Measurements from ENCODE around the gene NT5C3A.
"Not testable (repeated sequence)": the region's sequence is repeated elsewhere in the genome, so short reads cannot be mapped to it uniquely, and the experiment has no call there.

Gene NT5C3A

DNA sequence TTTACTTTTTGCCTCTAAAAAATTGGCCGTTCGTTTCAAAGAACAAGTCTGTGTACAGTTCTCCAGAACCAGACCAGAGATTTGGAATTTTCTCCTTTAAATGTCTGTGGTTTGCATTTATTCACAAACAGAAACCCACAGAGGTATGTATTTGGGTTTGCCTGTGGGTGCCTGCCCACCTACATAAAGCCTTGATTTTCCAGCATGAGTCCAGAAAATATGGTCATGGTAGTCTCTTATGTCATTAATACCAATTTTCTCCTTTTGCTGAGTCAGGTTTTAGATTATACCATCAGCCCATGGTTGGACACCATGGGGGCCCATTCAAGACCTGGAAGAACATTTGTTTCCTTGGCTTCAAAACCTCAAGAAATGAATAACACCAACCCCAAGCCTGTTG is 82.7 kb downstream of the NT5C3A start:
- DNase-seq (ENCODE audit: low read depth), result not testable (repeated sequence)

DNA sequence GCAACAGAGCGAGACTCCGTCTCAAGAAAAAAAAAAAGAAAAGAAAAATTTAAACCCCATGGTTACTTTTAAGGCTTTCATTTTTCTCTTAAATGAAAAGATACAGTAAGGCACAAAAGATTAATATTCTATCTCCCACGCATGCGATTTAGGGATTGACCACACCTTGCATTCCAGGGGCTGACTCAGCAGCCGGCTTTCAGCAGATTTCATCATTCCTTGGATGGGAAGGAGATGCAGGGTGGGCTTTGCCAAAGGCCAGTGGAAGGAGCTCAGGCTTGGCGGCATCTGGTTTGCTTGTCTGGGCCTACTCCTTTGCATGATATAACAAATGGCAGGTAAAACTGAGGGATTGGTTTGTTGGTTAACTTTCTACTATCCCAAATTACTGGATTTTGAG is 83.3 kb downstream of the NT5C3A start:
- DNase-seq (ENCODE audit: low read depth), result not testable (repeated sequence)

- not testable (repeated sequence) for DNase-seq (ENCODE audit: low read depth)
These were observed 85.4 kb downstream of the NT5C3A start for GRCh38 chr7:32977159-32977558.

- DNase-seq (ENCODE audit: low read depth), result not testable (repeated sequence)
These were observed 90.6 kb downstream of the NT5C3A start for GRCh38 chr7:32971967-32972366.

- not testable (repeated sequence) for DNase-seq (ENCODE audit: low read depth)
These were observed 95.4 kb downstream of the NT5C3A start for GRCh38 chr7:32967268-32967582.

DNA sequence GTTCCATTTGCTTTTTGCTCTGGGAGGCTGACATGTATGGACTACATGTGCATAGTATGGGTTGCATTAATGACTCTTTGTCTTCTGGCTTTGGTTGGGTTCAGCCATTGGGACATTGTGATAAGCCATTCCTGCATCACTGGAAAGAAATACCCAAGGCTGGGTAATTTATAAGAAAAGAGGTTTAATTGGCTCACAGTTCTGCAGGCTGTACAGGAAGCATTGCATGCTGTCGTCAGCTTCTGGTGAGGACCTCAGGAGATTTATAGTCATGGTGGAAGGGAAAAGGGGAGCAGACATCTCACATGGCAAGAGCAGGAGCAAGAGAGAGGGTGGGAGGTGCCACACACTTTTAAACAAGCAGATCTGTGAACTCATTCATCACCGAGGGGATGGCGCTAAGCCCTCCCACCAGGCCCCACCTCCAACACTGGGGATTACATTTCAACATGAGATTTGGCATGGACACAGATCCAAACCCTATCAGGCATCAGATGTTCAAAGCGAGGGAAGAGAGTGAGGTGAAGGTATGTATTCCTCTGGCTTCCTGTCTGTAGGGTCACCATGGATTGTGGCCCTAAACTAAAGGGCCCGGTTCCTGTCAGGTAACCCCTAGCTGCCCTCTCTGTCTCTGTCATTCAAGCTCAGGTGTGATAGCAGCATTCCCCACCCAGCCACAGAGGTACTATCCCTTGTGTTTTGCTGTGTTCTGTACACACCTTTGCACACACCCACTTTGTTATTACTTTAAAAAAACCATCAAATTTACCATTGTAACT is 95.9 kb downstream of the NT5C3A start:
- not testable (repeated sequence) for DNase-seq (ENCODE audit: low read depth)

DNA sequence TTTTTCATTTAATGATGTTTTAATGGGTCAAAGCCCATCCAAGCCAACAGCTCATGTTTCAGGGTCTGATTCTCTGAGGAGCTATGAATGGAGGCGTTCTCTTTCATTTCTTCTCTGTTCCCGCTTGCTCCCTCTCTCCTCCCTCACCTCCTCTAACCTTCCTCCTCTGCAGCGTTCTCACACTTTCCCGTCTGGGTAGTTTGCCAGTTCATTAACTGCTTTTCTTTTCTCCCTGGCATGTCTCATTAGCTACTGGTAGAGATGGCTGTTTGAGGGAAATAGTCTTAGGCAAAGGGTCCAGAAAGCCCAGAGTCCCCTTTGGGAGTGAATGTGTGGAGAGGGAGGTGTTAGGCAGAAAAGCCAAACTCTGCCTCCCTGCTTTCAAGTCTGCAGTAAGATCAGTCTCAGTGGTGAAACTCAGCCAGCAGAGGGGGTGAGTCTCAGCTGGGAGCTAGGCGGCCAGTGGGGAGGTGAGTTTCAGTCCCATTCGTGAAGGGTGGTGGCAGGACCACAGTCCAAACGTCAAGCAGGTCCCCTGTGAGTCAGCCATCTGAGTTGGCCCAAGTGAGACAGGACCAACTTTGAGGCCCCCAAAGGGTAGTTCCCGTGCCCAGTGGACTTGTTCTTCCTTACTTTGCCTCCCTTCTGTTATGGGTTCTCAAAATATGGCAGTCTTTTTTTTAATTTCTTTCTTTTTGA is 98.0 kb downstream of the NT5C3A start:
- DNase-seq (ENCODE audit: low read depth), result not testable (repeated sequence)

Measured in activated T-cell treated with anti-CD3 and anti-CD28 coated beads for 1 hour (primary cell).